Lower lobe of right lung (tissue), 2 donors: ENCODE measurements around the gene SALL2. TPM values are rescaled to one million over a fixed set of nuclear protein-coding genes. Genes with fewer than 3 reads are reported as not detected.
"Not testable (repeated sequence)": the region's sequence is repeated elsewhere in the genome, so short reads cannot be mapped to it uniquely, and the experiment has no call there.

Experiments
- ATAC-seq, 2 donors: fragments of 200-7000 bp; cut with Tn5 transposase; one replicate each; pipeline ENCODE4 v1.9.1; 2020 to 2022; ENCODE audit warnings: mild to moderate bottlenecking in 2 of 2, moderate library complexity in 2 of 2
- DNase-seq: peaks from one replicate; pipeline ENCODE4 v3.0.0-alpha.2; 2020
- H3K27ac ChIP-seq: fragments of 200-600 bp; one replicate; pipeline ENCODE4 v1.8.0; 2022
- H3K27me3 ChIP-seq: fragments of 200-600 bp; one replicate; pipeline ENCODE4 v1.8.0; 2022; ENCODE audit warnings: low read depth
- H3K36me3 ChIP-seq: fragments of 200-600 bp; one replicate; pipeline ENCODE4 v1.8.0; 2022; ENCODE audit warnings: mild to moderate bottlenecking
- H3K4me1 ChIP-seq: fragments of 200-600 bp; one replicate; pipeline ENCODE4 v1.8.0; 2022
- H3K4me3 ChIP-seq: fragments of 200-600 bp; one replicate; pipeline ENCODE4 v1.8.0; 2022; ENCODE audit warnings: mild to moderate bottlenecking
- H3K9me3 ChIP-seq: fragments of 200-600 bp; one replicate; pipeline ENCODE4 v1.8.0; 2022
- CTCF ChIP-seq: fragments of 200-600 bp; IDR thresholded peaks from one replicate; pipeline ENCODE4 v1.8.0; 2022; ENCODE audit warnings: antibody characterized with exemption, mild to moderate bottlenecking
- intact Hi-C: fragments of 100-400 bp; cut with DNase I; formaldehyde crosslinking; loops from one replicate; pipeline ENCODE4 v1.11.0; 2022
- total RNA-seq: library from RNA; stranded (reverse); fragmentation: NEBNext Ultra II Directional; extraction: Animal tissue kit (Norgen Biotek cat#: 25700); gene quantifications from one replicate; pipeline ENCODE4 v1.2.1, GENCODE V29; 2021
- donor health status: DM: no; HTN: yes; CAD: no; lungs with severe emphysema.

The SALL2 gene
- total RNA-seq, 1 donor from 2014 or later = 7.1 TPM

GRCh38 chr14:21556378-21557083 lies 30.4 kb upstream of the SALL2 start:
- H3K36me3 ChIP-seq = no peaks in the 10 kb centered on the region
- intact Hi-C loops = no loop called here
- no peaks in the 10 kb centered on the region for H3K27me3 ChIP-seq
- peak in 1 of 2 donors; percentile 22 for ATAC-seq
- no peak overlapping the region for H3K4me3 ChIP-seq
- no peak for DNase-seq
- no peaks in the 10 kb centered on the region for H3K4me1 ChIP-seq
- H3K27ac ChIP-seq = peak overlapping the region; percentile 56
- H3K9me3 ChIP-seq = no peaks in the 10 kb centered on the region
- no peak for TF ChIP-seq CTCF

DNA sequence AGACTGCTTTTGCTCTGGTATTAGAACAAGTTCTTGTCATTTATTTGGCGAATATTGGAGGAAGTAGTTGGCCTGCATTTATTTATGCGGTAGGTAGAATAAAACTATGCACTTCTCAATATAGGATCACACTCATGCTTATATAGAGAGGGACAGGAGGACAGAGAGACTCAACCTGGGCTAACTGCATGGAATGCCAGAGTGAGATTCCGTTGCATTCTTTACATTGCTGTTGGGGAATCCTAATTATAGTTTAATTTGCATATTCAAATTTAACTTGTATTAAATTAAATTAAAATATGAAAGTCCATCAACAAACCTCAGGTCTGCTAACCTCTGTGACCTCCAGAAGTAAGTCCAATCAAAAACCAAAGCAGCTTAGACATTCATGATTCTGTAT lies 27.1 kb upstream of the SALL2 start:
- Histone ChIP-seq H3K9me3 (no peaks in the 10 kb centered on the region), H3K27ac (no peak overlapping the region), H3K27me3 (no peaks in the 10 kb centered on the region), H3K4me3 (no peak overlapping the region), H3K4me1 (no peaks in the 10 kb centered on the region), H3K36me3 (no peaks in the 10 kb centered on the region)
- DNase-seq (no peak), ATAC-seq (no peak)
- TF ChIP-seq CTCF = no peak
- intact Hi-C loops = no loop called here

DNA sequence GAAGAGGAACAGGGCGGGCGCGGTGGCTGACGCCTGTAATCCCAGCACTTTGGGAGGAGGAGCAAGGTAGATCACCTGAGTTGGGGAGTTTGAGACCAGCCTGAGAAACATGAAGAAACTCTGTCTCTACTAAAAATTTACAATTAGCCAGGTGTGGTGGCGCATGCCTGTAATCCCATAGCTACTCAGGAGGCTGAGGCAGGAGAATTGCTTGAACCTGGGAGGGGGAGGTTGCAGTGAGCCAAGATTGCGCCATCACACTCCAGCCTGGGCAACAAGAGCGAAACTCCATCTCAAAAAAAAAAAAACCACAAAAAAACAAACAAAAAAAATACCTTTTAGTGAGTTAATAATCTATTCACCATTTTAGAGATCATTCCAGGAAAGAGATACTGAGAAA lies 18.4 kb upstream of the SALL2 start:
- DNase-seq, H3K36me3 ChIP-seq, H3K27ac ChIP-seq, H3K4me3 ChIP-seq, H3K4me1 ChIP-seq, H3K27me3 ChIP-seq, intact Hi-C loops, H3K9me3 ChIP-seq: not testable (repeated sequence)
- peak in 1 of 2 donors; percentile 11 for ATAC-seq

DNA sequence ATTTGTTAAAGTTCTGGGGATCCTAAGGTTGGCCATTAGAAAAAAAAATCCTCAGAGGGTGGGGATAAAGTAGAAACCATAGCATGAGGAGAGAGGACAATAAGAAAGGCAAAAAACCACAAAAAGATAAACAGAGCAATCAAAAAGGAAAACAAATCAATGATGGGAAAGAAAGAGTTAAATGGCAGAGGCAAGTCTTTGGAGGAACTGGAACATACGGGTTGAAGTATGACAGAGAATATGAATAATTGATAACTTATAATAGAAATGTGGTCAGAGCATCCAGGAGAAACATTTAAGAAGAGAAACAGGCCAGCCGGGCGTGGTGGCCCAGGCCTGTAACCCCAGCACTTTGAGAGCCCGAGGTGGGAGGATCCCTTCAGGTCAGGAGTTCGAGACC lies 17.8 kb upstream of the SALL2 start:
- TF ChIP-seq CTCF = no peak
- H3K27ac ChIP-seq = no peak overlapping the region
- H3K36me3 ChIP-seq = no peaks in the 10 kb centered on the region
- DNase-seq (no peak), ATAC-seq (no peak)
- intact Hi-C loops = no loop called here
- H3K27me3 ChIP-seq = peaks cover 9% of the 10 kb centered on the region
- no peaks in the 10 kb centered on the region for H3K4me1 ChIP-seq
- no peak overlapping the region for H3K4me3 ChIP-seq
- H3K9me3 ChIP-seq = no peaks in the 10 kb centered on the region

DNA sequence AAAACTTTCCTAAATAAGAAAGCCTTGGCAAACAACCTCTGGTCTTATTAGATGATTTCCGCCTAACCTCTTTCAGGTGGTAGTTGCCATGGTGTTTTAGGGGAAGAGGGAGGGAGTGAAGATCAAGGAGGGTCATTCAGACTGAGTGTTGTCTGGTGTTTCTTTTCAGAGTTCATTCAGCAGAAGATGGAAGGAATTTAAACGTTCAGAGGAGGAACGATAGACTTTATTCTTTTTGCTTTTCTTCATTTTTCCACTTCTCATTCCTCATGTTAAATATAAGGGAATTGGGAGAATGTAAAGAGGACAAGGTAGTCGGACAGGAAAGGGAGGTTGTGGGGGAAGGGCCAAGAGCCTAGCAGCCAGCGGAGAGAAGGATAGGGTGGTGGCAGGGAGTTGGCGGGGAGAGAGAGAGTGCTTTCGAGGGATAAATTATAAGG lies 17.4 kb upstream of the SALL2 start:
- DNase-seq (no peak), ATAC-seq (peak; percentile 37 to 81)
- H3K27me3 ChIP-seq = peaks cover 9% of the 10 kb centered on the region
- no peaks in the 10 kb centered on the region for H3K4me1 ChIP-seq
- no peaks in the 10 kb centered on the region for H3K36me3 ChIP-seq
- intact Hi-C loops = no loop called here
- H3K4me3 ChIP-seq = no peak overlapping the region
- no peak for TF ChIP-seq CTCF
- no peak overlapping the region for H3K27ac ChIP-seq
- no peaks in the 10 kb centered on the region for H3K9me3 ChIP-seq

GRCh38 chr14:21541413-21542074 lies 15.4 kb upstream of the SALL2 start:
- H3K4me3 ChIP-seq = no peak overlapping the region
- H3K27me3 ChIP-seq = peaks cover 24% of the 10 kb centered on the region
- intact Hi-C loops = no loop called here
- DNase-seq = no peak
- peaks cover 7% of the 10 kb centered on the region for H3K4me1 ChIP-seq
- ATAC-seq = no peak
- H3K36me3 ChIP-seq = no peaks in the 10 kb centered on the region
- no peaks in the 10 kb centered on the region for H3K9me3 ChIP-seq
- no peak for TF ChIP-seq CTCF
- no peak overlapping the region for H3K27ac ChIP-seq
